Thoracic aorta (tissue), 2 donors: ENCODE measurements around the gene PITPNM3. TPM values are rescaled to one million over a fixed set of nuclear protein-coding genes. Genes with fewer than 3 reads are reported as not detected.

Experiments used
- ATAC-seq: fragments of 150-250 bp; one replicate; pipeline ENCODE4 v1.8.0; 2017; ENCODE audit warnings: low read depth; ENCODE audit not compliant: insufficient number of reproducible peaks, low FRiP score
- DNase-seq: peaks from one replicate; pipeline ENCODE4 v3.0.0-alpha.2; 2020; ENCODE audit warnings: low spot score
- H3K27ac ChIP-seq, 2 donors: fragments of 200-600 bp; sonication (generic); 1 replicate in 1 of 2; 2 replicates in 1 of 2; pipeline ENCODE4 v1.5.1; 2016; ENCODE audit warnings: mild to moderate bottlenecking in 2 of 2, moderate library complexity in 2 of 2
- H3K27me3 ChIP-seq: fragments of 200-600 bp; sonication (generic); replicated peaks from 2 replicates; pipeline ENCODE4 v1.6.0; 2016; ENCODE audit warnings: mild to moderate bottlenecking; ENCODE audit not compliant: insufficient read depth
- H3K36me3 ChIP-seq: fragments of 200-600 bp; sonication (generic); one replicate; pipeline ENCODE4 v1.5.1; 2016
- H3K4me1 ChIP-seq, 2 donors: fragments of 200-600 bp; sonication (generic); 1 replicate in 1 of 2; 2 replicates in 1 of 2; pipeline versions ENCODE4 v1.5.1 to v1.6.0; 2016; ENCODE audit warnings: low read depth in 2 of 2, mild to moderate bottlenecking in 1 of 2; ENCODE audit not compliant: control insufficient read depth in 1 of 2
- H3K4me3 ChIP-seq: fragments of 200-600 bp; sonication (generic); 2 replicates; pipeline ENCODE4 v1.5.1; 2016; ENCODE audit warnings: mild to moderate bottlenecking
- H3K9me3 ChIP-seq: fragments of 200-600 bp; sonication (generic); 2 replicates; pipeline ENCODE4 v1.5.1; 2016
- total RNA-seq, 2 donors: library from RNA; depleted of rRNA; stranded (reverse); fragments of >200 nt; gene quantifications; one replicate each; pipeline versions ENCODE4 v1.1.0 to v1.2.3, GENCODE V29; 2016
- TF ChIP-seq, protein P1 (sequence below): fragments of 200-600 bp; sonication (generic); IDR thresholded peaks from one replicate; pipeline ENCODE4 v1.5.1; 2019; ENCODE audit warnings: antibody characterized with exemption

The PITPNM3 gene
- total RNA-seq, 2 donors from 2014 or later, result 1.8 to 3.1 TPM

DNA sequence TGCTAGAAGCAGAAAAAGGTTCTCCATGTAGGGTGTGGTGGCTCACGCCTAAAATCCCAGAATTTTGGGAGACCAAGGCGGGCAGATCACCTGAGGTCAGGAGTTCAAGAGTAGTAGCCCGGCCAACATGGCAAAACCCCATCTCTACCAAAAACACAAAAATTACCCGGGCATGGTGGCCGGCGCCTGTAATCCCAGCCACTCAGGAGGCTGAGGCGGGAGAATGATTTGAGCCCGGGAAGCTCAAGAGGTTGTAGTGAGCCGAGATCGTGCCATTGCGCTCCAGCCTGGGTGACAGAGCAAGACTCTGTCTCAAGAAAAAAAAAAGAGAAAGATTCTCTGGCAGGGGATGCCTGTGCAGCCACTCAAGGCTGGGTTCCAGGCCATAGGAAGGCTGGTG is 54.2 kb downstream of the PITPNM3 start:
- Histone ChIP-seq H3K4me1 (no peaks in the 10 kb centered on the region), H3K36me3 (no peaks in the 10 kb centered on the region), H3K9me3 (no peaks in the 10 kb centered on the region), H3K27me3 (no peaks in the 10 kb centered on the region), H3K4me3 (no peak overlapping the region), H3K27ac (no peak overlapping the region)
- ATAC-seq, result no peak
- TF ChIP-seq, protein P1, sequence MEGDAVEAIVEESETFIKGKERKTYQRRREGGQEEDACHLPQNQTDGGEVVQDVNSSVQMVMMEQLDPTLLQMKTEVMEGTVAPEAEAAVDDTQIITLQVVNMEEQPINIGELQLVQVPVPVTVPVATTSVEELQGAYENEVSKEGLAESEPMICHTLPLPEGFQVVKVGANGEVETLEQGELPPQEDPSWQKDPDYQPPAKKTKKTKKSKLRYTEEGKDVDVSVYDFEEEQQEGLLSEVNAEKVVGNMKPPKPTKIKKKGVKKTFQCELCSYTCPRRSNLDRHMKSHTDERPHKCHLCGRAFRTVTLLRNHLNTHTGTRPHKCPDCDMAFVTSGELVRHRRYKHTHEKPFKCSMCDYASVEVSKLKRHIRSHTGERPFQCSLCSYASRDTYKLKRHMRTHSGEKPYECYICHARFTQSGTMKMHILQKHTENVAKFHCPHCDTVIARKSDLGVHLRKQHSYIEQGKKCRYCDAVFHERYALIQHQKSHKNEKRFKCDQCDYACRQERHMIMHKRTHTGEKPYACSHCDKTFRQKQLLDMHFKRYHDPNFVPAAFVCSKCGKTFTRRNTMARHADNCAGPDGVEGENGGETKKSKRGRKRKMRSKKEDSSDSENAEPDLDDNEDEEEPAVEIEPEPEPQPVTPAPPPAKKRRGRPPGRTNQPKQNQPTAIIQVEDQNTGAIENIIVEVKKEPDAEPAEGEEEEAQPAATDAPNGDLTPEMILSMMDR, result no peak
- DNase-seq, result no peak

DNA sequence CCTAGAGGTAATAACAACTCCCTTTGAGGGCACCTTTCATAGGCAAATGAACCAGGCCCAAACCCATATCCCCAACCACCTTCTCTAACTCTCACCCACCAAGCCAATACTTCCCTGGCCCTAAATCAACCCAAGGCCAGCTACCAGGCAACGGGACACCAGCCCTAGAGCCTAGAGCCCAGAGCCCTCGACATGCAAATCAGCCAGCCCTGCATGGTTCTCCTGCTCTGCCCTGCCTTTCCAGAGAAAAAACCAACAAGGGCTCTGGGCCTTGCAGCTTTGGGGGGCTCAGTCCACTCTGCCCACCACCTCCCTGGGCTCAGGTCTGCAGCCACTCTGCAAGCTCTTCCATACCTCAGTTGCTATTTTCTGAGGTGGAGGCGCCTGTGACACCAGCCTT is 55.0 kb downstream of the PITPNM3 start:
- TF ChIP-seq, protein P1, result no peak
- Histone ChIP-seq H3K4me3 (no peak overlapping the region), H3K36me3 (no peaks in the 10 kb centered on the region), H3K27ac (no peak overlapping the region), H3K27me3 (no peaks in the 10 kb centered on the region), H3K9me3 (no peaks in the 10 kb centered on the region), H3K4me1 (no peaks in the 10 kb centered on the region)
- ATAC-seq (no peak), DNase-seq (no peak)

DNA sequence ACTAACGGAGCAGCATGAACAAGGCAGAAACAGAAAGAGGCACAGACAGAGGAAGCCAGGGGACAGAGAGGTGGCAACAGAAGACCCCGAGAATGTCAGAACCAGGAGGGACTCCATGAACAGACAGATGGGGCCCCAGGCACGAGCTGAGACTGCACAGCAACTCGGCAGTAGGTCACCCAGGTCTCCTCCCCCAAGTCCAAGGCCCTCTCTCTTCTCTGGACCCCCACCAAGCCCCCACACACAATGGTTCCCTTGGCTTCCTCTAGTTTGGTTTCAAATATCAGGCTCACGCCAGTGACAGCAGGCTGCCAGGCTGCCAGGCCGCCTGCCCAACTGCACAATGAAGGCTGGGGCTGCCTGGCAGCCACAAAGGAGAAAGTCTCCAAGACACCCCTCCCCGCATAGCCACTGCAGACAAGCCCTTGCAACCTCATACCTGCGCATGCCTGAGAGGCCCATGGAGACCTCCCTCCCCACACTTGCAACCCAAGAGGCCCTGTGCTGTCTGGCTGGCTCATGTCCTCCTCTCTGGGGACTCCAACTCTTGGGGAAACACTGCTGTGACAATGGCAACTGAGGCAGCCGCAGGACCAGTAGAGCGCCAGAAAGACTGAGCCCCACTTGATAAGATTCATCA is 57.3 kb downstream of the PITPNM3 start:
- ATAC-seq (no peak), DNase-seq (no peak)
- Histone ChIP-seq H3K27ac (no peak overlapping the region), H3K36me3 (no peaks in the 10 kb centered on the region), H3K4me1 (no peaks in the 10 kb centered on the region), H3K4me3 (no peak overlapping the region), H3K9me3 (no peaks in the 10 kb centered on the region), H3K27me3 (no peaks in the 10 kb centered on the region)
- TF ChIP-seq, protein P1, result no peak

- TF ChIP-seq, protein P1, result no peak
- Histone ChIP-seq H3K27ac (no peak overlapping the region), H3K36me3 (no peaks in the 10 kb centered on the region), H3K4me1 (no peaks in the 10 kb centered on the region), H3K4me3 (no peak overlapping the region), H3K27me3 (no peaks in the 10 kb centered on the region), H3K9me3 (no peaks in the 10 kb centered on the region)
- DNase-seq (no peak), ATAC-seq (no peak)
These were observed 58.0 kb downstream of the PITPNM3 start for GRCh38 chr17:6498356-6498755.

- Histone ChIP-seq H3K27me3 (no peaks in the 10 kb centered on the region), H3K4me3 (no peak overlapping the region), H3K27ac (no peak overlapping the region), H3K36me3 (no peaks in the 10 kb centered on the region), H3K9me3 (no peaks in the 10 kb centered on the region), H3K4me1 (no peaks in the 10 kb centered on the region)
- TF ChIP-seq, protein P1, result no peak
- no peak for ATAC-seq
- no peak for DNase-seq
These were observed 58.7 kb downstream of the PITPNM3 start for GRCh38 chr17:6497496-6498221.
